Testis (tissue), 2 donors: ENCODE data around the gene ADAMTS15.

Source experiments
- CTCF ChIP-seq, 3 experiments: fragments of 450-650 bp in 2 of 3; fragments of 200-600 bp in 1 of 3; sonication (generic) in 1 of 3; IDR thresholded peaks; one replicate each; pipeline ENCODE4 v1.5.1; 2016 to 2019; ENCODE audit warnings: antibody characterized with exemption in 3 of 3, mild to moderate bottlenecking in 2 of 3, moderate library complexity in 1 of 3
- POLR2A ChIP-seq: fragments of 450-650 bp; IDR thresholded peaks from one replicate; pipeline ENCODE4 v1.6.1; 2017; ENCODE audit warnings: antibody characterized with exemption, mild to moderate bottlenecking, moderate library complexity

GRCh38 chr11:130516554-130517505 lies 68.4 kb downstream of the ADAMTS15 start:
- TF ChIP-seq CTCF (IDR thresholded peaks at IDR 0.05) (no peak), POLR2A (no peak)
